ENCODE measurements around the gene KNDC1.

The KNDC1 gene

GRCh38 chr10:133131053-133131452 lies 29.0 kb upstream of the KNDC1 start:
- Histone ChIP-seq H3K9ac (no peak overlapping the region), H4K20me1 (ENCODE audit: insufficient read depth) (no peaks in the 10 kb centered on the region), H3K79me2 (ENCODE audit: insufficient read depth, low read depth) (no peaks in the 10 kb centered on the region), H3K36me3 (ENCODE audit: insufficient read depth) (no peaks in the 10 kb centered on the region), H3K4me1 (ENCODE audit: low read depth, poor library complexity, severe bottlenecking) (no peaks in the 10 kb centered on the region), H3K4me2 (no peak overlapping the region), H3K4me3 (IDR thresholded peaks at IDR 0.05; ENCODE audit: insufficient read depth, low read depth, low read length) (no peak overlapping the region), H3K27me3 (ENCODE audit: insufficient read depth, low read depth) (peaks cover 13% of the 10 kb centered on the region; the same call in 1 of the 2 replicates), H2AFZ (ENCODE audit: low read depth) (no peak overlapping the region), H3K27ac (no peak overlapping the region)
- no peak for TF ChIP-seq CTCF (conservative IDR thresholded peaks at IDR 0.05; ENCODE audit: low read depth, low read length)

- no peaks in the 10 kb centered on the region for H3K79me2 ChIP-seq (ENCODE audit: insufficient read depth, low read depth)
- no peak for TF ChIP-seq CTCF (conservative IDR thresholded peaks at IDR 0.05; ENCODE audit: low read depth, low read length)
- H3K27me3 ChIP-seq (ENCODE audit: insufficient read depth, low read depth) = peaks cover 12% of the 10 kb centered on the region; the same call in 1 of the 2 replicates
- no peaks in the 10 kb centered on the region for H3K4me1 ChIP-seq (ENCODE audit: low read depth, poor library complexity, severe bottlenecking)
- no peak overlapping the region for H2AFZ ChIP-seq (ENCODE audit: low read depth)
- no peak overlapping the region for H3K4me3 ChIP-seq (IDR thresholded peaks at IDR 0.05; ENCODE audit: insufficient read depth, low read depth, low read length)
- no peaks in the 10 kb centered on the region for H4K20me1 ChIP-seq (ENCODE audit: insufficient read depth)
- no peak overlapping the region for H3K4me2 ChIP-seq
- H3K9ac ChIP-seq = no peak overlapping the region
- H3K27ac ChIP-seq = no peak overlapping the region
- H3K36me3 ChIP-seq (ENCODE audit: insufficient read depth) = no peaks in the 10 kb centered on the region
These were observed 28.1 kb upstream of the KNDC1 start for GRCh38 chr10:133131734-133132472.

- H4K20me1 ChIP-seq (ENCODE audit: insufficient read depth) = no peaks in the 10 kb centered on the region
- H3K27ac ChIP-seq = no peak overlapping the region
- H3K4me1 ChIP-seq (ENCODE audit: low read depth, poor library complexity, severe bottlenecking) = no peaks in the 10 kb centered on the region
- H3K36me3 ChIP-seq (ENCODE audit: insufficient read depth) = no peaks in the 10 kb centered on the region
- H3K79me2 ChIP-seq (ENCODE audit: insufficient read depth, low read depth) = no peaks in the 10 kb centered on the region
- H3K4me2 ChIP-seq = no peak overlapping the region
- TF ChIP-seq CTCF (conservative IDR thresholded peaks at IDR 0.05; ENCODE audit: low read depth, low read length) = no peak
- H3K4me3 ChIP-seq (IDR thresholded peaks at IDR 0.05; ENCODE audit: insufficient read depth, low read depth, low read length) = no peak overlapping the region
- H3K27me3 ChIP-seq (ENCODE audit: insufficient read depth, low read depth) = peaks cover 12% of the 10 kb centered on the region; the same call in 1 of the 2 replicates
- no peak overlapping the region for H3K9ac ChIP-seq
- H2AFZ ChIP-seq (ENCODE audit: low read depth) = no peak overlapping the region
These were observed 27.3 kb upstream of the KNDC1 start for GRCh38 chr10:133132473-133133291.

- H3K4me2 ChIP-seq = no peak overlapping the region
- no peaks in the 10 kb centered on the region for H3K79me2 ChIP-seq (ENCODE audit: insufficient read depth, low read depth)
- H3K36me3 ChIP-seq (ENCODE audit: insufficient read depth) = no peaks in the 10 kb centered on the region
- no peak overlapping the region for H2AFZ ChIP-seq (ENCODE audit: low read depth)
- peaks cover 12% of the 10 kb centered on the region; the same call in 1 of the 2 replicates for H3K27me3 ChIP-seq (ENCODE audit: insufficient read depth, low read depth)
- no peak overlapping the region for H3K4me3 ChIP-seq (IDR thresholded peaks at IDR 0.05; ENCODE audit: insufficient read depth, low read depth, low read length)
- H3K4me1 ChIP-seq (ENCODE audit: low read depth, poor library complexity, severe bottlenecking) = no peaks in the 10 kb centered on the region
- H3K9ac ChIP-seq = no peak overlapping the region
- no peak overlapping the region for H3K27ac ChIP-seq
- H4K20me1 ChIP-seq (ENCODE audit: insufficient read depth) = no peaks in the 10 kb centered on the region
- no peak for TF ChIP-seq CTCF (conservative IDR thresholded peaks at IDR 0.05; ENCODE audit: low read depth, low read length)
These were observed 26.4 kb upstream of the KNDC1 start for GRCh38 chr10:133133471-133134231.

Data from KMS-11 (cell line).